Stimulated activated CD4-positive, alpha-beta T cell treated with anti-CD3 and anti-CD28 coated beads, Interleukin-2, amount 100 ng/mL, for 48 hours (primary cell): ENCODE data around the gene PLCB4.

Experiments used
- DNase-seq, 2 donors: peaks; one replicate each; pipeline ENCODE4 v3.0.0-alpha.2; 2020

Gene PLCB4

GRCh38 chr20:9230406-9230805 is 161.5 kb downstream of the PLCB4 start:
- no peak for DNase-seq

- DNase-seq = no peak
Measured at GRCh38 chr20:9233804-9234203, 164.9 kb downstream of the PLCB4 start.

GRCh38 chr20:9235518-9235917 is 166.6 kb downstream of the PLCB4 start:
- no peak for DNase-seq

GRCh38 chr20:9236458-9236857 is 167.6 kb downstream of the PLCB4 start:
- DNase-seq = no peak

- DNase-seq = no peak
Measured at GRCh38 chr20:9241232-9241692, 172.4 kb downstream of the PLCB4 start.

- DNase-seq = no peak
Measured at GRCh38 chr20:9241721-9242427, 173.0 kb downstream of the PLCB4 start.

GRCh38 chr20:9243986-9244385 is 175.1 kb downstream of the PLCB4 start:
- DNase-seq = no peak

- DNase-seq = no peak
Measured at GRCh38 chr20:9244811-9245210, 175.9 kb downstream of the PLCB4 start.

GRCh38 chr20:9246731-9247130 is 177.8 kb downstream of the PLCB4 start:
- DNase-seq = no peak

GRCh38 chr20:9250511-9250910 is 181.6 kb downstream of the PLCB4 start:
- no peak for DNase-seq

GRCh38 chr20:9253006-9253539 is 184.2 kb downstream of the PLCB4 start:
- no peak for DNase-seq

- no peak for DNase-seq
Measured at GRCh38 chr20:9255171-9255570, 186.3 kb downstream of the PLCB4 start.

- no peak for DNase-seq
Measured at GRCh38 chr20:9256393-9256792, 187.5 kb downstream of the PLCB4 start.

GRCh38 chr20:9258901-9259300 is 190.0 kb downstream of the PLCB4 start:
- no peak for DNase-seq

- no peak for DNase-seq
Measured at GRCh38 chr20:9260027-9260426, 191.1 kb downstream of the PLCB4 start.

- no peak for DNase-seq
Measured at GRCh38 chr20:9261781-9262180, 192.9 kb downstream of the PLCB4 start.

- DNase-seq = no peak
Measured at GRCh38 chr20:9262653-9263194, 193.8 kb downstream of the PLCB4 start.

GRCh38 chr20:9269280-9269971 is 200.5 kb downstream of the PLCB4 start:
- no peak for DNase-seq

GRCh38 chr20:9270831-9271230 is 201.9 kb downstream of the PLCB4 start:
- DNase-seq = no peak

- no peak for DNase-seq
Measured at GRCh38 chr20:9276966-9277468, 208.1 kb downstream of the PLCB4 start.

GRCh38 chr20:9279918-9280401 is 211.1 kb downstream of the PLCB4 start:
- no peak for DNase-seq

GRCh38 chr20:9280666-9281065 is 211.8 kb downstream of the PLCB4 start:
- no peak for DNase-seq

- DNase-seq = no peak
Measured at GRCh38 chr20:9281803-9282202, 212.9 kb downstream of the PLCB4 start.

GRCh38 chr20:9285617-9286016 is 216.7 kb downstream of the PLCB4 start:
- no peak for DNase-seq
